ENCODE measurements around the gene COX6A1. TPM values are rescaled to one million over a fixed set of nuclear protein-coding genes. Genes with fewer than 3 reads are reported as not detected.

Gene COX6A1
- total RNA-seq, 2 experiments from 2014 or later = 337 to 351 TPM

DNA sequence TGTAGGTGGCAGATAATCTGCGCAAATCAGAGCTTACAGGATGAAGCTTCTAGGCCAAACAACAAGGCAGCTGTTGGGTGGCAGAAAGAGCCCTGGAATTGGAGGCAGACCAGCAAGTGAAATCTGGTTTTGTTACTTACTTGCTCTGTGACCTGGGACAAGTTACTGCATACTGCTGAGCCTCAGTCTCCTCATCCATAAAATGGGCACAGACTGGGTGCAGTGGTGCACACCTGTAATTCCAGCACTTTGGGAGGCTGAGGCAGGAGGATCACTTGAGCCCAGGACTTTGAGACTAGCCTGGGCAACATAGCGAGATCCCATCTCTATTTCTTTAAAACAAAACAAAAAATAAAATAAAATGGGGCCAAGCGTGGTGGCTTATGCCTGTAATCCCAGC lies 31.4 kb upstream of the COX6A1 start:
- Mint-ChIP-seq H3K36me3 (ENCODE audit: low read depth) (no peaks in the 10 kb centered on the region), H3K4me3 (no peak overlapping the region), H3K27ac (no peak overlapping the region), H3K4me1 (ENCODE audit: low read depth) (peaks cover 2% of the 10 kb centered on the region), H3K9me3 (ENCODE audit: insufficient read depth) (no peaks in the 10 kb centered on the region), H3K27me3 (ENCODE audit: low read depth) (no peaks in the 10 kb centered on the region)
- ChIA-PET CTCF (interaction anchor here (1.1 kb wide), 1 partner anchor 49 kb away, joined by 4 read pairs; no protein-coding TSS in a partner anchor), POLR2A (no interaction called here)
- DNase-seq (no peak), ATAC-seq (no peak)

DNA sequence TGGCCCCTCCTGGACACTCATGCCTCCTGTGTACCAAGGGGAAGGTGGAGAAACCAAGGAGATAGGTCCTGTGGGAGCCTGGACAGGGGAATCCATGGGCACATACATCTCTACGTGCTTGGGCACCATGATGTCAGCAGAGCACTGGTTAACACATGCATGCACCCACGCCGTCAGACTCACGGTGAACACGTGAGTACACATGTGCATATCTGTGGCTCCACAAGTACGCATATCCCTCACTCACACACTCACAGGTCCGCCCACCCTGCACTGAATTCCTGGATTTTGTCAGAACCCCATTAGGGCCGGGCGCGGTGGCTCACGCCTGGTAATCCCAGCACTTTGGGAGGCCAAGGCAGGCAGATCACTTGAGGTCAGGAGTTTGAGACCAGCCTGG lies 29.1 kb upstream of the COX6A1 start:
- Mint-ChIP-seq H3K4me3 (no peak overlapping the region), H3K27me3 (ENCODE audit: low read depth) (peaks cover 2% of the 10 kb centered on the region), H3K36me3 (ENCODE audit: low read depth) (no peaks in the 10 kb centered on the region), H3K9me3 (ENCODE audit: insufficient read depth) (no peaks in the 10 kb centered on the region), H3K27ac (no peak overlapping the region), H3K4me1 (ENCODE audit: low read depth) (peaks cover 2% of the 10 kb centered on the region)
- DNase-seq (no peak), ATAC-seq (no peak)
- ChIA-PET CTCF (no interaction called here), POLR2A (no interaction called here)

- Mint-ChIP-seq H3K4me3 (no peak overlapping the region), H3K36me3 (ENCODE audit: low read depth) (no peaks in the 10 kb centered on the region), H3K9me3 (ENCODE audit: insufficient read depth) (no peaks in the 10 kb centered on the region), H3K4me1 (ENCODE audit: low read depth) (no peaks in the 10 kb centered on the region), H3K27me3 (ENCODE audit: low read depth) (peaks cover 8% of the 10 kb centered on the region), H3K27ac (no peak overlapping the region)
- CTCF ChIA-PET = no interaction called here
- no peak for ATAC-seq
- POLR2A ChIA-PET = no interaction called here
- no peak for DNase-seq
Measured at GRCh38 chr12:120412421-120412820, 25.5 kb upstream of the COX6A1 start.

- no peak for ATAC-seq
- ChIA-PET CTCF (no interaction called here), POLR2A (no interaction called here)
- DNase-seq = no peak
- no peak overlapping the region for H3K4me3 Mint-ChIP-seq
- H3K27ac Mint-ChIP-seq = no peak overlapping the region
- peaks cover 11% of the 10 kb centered on the region for H3K27me3 Mint-ChIP-seq (ENCODE audit: low read depth)
- H3K36me3 Mint-ChIP-seq (ENCODE audit: low read depth) = no peaks in the 10 kb centered on the region
- no peaks in the 10 kb centered on the region for H3K4me1 Mint-ChIP-seq (ENCODE audit: low read depth)
- H3K9me3 Mint-ChIP-seq (ENCODE audit: insufficient read depth) = no peaks in the 10 kb centered on the region
Measured at GRCh38 chr12:120413901-120414695, 23.8 kb upstream of the COX6A1 start.

- Mint-ChIP-seq H3K27me3 (ENCODE audit: low read depth) (peaks cover 11% of the 10 kb centered on the region), H3K4me1 (ENCODE audit: low read depth) (no peaks in the 10 kb centered on the region), H3K9me3 (ENCODE audit: insufficient read depth) (no peaks in the 10 kb centered on the region), H3K4me3 (no peak overlapping the region), H3K27ac (no peak overlapping the region), H3K36me3 (ENCODE audit: low read depth) (no peaks in the 10 kb centered on the region)
- DNase-seq (no peak), ATAC-seq (no peak)
- POLR2A ChIA-PET = no interaction called here
- CTCF ChIA-PET = interaction anchor here (0.9 kb wide), 1 partner anchor 19 kb away, joined by 3 read pairs; no protein-coding TSS in a partner anchor
Measured at GRCh38 chr12:120416490-120417216, 21.3 kb upstream of the COX6A1 start.

- Mint-ChIP-seq H3K9me3 (ENCODE audit: insufficient read depth) (no peaks in the 10 kb centered on the region), H3K36me3 (ENCODE audit: low read depth) (no peaks in the 10 kb centered on the region), H3K4me3 (no peak overlapping the region), H3K27ac (no peak overlapping the region), H3K4me1 (ENCODE audit: low read depth) (no peaks in the 10 kb centered on the region), H3K27me3 (ENCODE audit: low read depth) (peaks cover 9% of the 10 kb centered on the region)
- ChIA-PET POLR2A (no interaction called here), CTCF (interaction anchor here (0.8 to 0.9 kb wide), 2 partner anchors 12 to 20 kb away, joined by 3 to 4 read pairs; partner anchors contain the start of gene COX6A1)
- ATAC-seq (no peak), DNase-seq (no peak)
Measured at GRCh38 chr12:120417917-120418580, 19.9 kb upstream of the COX6A1 start.

- Mint-ChIP-seq H3K36me3 (ENCODE audit: low read depth) (no peaks in the 10 kb centered on the region), H3K9me3 (ENCODE audit: insufficient read depth) (no peaks in the 10 kb centered on the region), H3K27ac (no peak overlapping the region), H3K4me3 (no peak overlapping the region), H3K4me1 (ENCODE audit: low read depth) (no peaks in the 10 kb centered on the region), H3K27me3 (ENCODE audit: low read depth) (peaks cover 5% of the 10 kb centered on the region)
- ATAC-seq (no peak), DNase-seq (no peak)
- POLR2A ChIA-PET = no interaction called here
- CTCF ChIA-PET = interaction anchor here (1.3 kb wide), 1 partner anchor 8 kb away, joined by 3 read pairs; no protein-coding TSS in a partner anchor
Measured at GRCh38 chr12:120421701-120422100, 16.2 kb upstream of the COX6A1 start.

DNA sequence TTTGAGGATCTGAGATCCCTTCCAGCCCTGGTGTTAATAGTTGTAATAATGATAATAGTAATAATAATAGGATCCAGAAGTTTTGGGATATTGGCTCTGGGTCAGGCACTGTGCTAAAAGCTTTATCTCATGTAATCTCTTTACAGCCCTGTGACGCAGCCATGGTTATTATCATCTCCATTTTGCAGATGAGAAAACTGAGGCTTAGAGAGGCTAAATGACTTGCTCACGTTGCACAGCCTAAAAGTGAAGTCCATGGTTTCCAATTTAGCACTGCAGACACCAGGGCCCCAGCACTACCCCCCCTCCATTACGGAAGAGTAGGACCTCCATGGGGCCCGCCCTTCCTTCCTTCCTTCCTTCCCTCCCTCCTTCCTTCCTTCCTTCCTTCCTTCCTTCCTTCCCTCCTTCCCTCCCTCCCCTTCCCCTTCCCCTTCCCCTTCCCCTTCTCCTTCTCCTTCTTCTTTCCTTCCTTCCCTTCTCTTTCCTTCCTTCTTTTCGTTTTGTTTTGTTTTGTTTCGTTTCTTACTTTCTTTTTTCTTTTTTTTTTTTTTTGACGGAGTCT lies 14.9 kb upstream of the COX6A1 start:
- ATAC-seq = no peak
- no peak overlapping the region for H3K27ac Mint-ChIP-seq
- no peaks in the 10 kb centered on the region for H3K4me1 Mint-ChIP-seq (ENCODE audit: low read depth)
- H3K27me3 Mint-ChIP-seq (ENCODE audit: low read depth) = no peaks in the 10 kb centered on the region
- no peak overlapping the region for H3K4me3 Mint-ChIP-seq
- CTCF ChIA-PET = interaction anchor here (1.2 kb wide), 1 partner anchor 82 kb away, joined by 3 read pairs; no protein-coding TSS in a partner anchor
- POLR2A ChIA-PET = no interaction called here
- no peak for DNase-seq
- no peaks in the 10 kb centered on the region for H3K9me3 Mint-ChIP-seq (ENCODE audit: insufficient read depth)
- H3K36me3 Mint-ChIP-seq (ENCODE audit: low read depth) = no peaks in the 10 kb centered on the region

DNA sequence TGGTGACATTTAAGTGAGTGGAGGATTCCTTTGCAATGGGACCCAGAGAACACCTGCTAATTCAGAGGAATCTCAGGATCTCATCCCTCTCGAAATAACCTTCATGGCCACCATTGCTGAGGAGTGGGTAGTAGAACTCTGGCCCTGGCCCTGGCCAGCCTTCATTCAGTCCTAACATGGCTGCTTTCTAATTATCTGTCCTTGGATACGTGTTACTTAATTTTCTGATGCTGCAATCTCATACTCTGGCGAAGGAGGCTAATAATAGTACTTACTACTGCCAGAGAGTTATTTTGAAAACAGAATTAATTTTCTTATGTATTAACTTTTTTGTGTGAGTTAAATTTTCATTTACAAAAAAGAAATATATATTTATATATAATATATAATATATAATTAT lies 12.1 kb upstream of the COX6A1 start:
- H3K27me3 Mint-ChIP-seq (ENCODE audit: low read depth) = peaks cover 9% of the 10 kb centered on the region
- H3K4me3 Mint-ChIP-seq = no peak overlapping the region
- CTCF ChIA-PET = no interaction called here
- no peak for DNase-seq
- H3K9me3 Mint-ChIP-seq (ENCODE audit: insufficient read depth) = no peaks in the 10 kb centered on the region
- H3K4me1 Mint-ChIP-seq (ENCODE audit: low read depth) = peaks cover 3% of the 10 kb centered on the region
- no peak overlapping the region for H3K27ac Mint-ChIP-seq
- H3K36me3 Mint-ChIP-seq (ENCODE audit: low read depth) = no peaks in the 10 kb centered on the region
- ATAC-seq = no peak
- POLR2A ChIA-PET = no interaction called here

DNA sequence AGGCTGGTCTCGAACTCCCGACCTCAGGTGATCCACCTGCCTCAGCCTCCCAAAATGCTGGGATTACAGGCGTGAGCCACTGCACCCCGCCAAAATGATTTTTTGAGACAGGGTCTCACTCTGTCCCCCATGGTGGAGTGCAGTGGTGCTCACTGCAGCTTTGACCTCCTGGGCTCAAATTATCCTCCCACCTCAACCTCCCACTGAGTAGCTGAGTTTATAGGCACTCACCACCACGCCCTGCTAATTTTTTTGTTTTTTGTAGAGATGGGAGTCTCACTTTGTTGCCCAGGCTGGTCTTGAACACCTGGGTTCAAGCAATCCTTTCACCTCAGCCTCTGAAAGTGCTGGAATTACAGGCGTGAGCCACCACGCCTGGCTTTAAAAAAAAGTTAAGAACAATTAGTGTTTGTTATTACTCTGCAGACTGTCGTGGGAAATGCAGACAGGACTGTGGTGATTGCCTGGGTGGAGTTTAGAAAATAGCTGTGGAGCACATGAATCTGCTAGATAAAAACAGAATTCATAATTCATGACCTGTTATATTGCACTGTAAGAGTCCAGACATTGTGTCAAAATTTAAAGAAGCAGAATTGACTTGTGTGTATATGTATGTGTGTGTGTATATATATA lies 9.2 kb upstream of the COX6A1 start:
- H3K27ac Mint-ChIP-seq = no peak overlapping the region
- no peak for ATAC-seq
- no peaks in the 10 kb centered on the region for H3K36me3 Mint-ChIP-seq (ENCODE audit: low read depth)
- DNase-seq = no peak
- POLR2A ChIA-PET = interaction anchor here (0.9 kb wide), 1 partner anchor 227 kb away, joined by 3 read pairs; no protein-coding TSS in a partner anchor
- no peak overlapping the region for H3K4me3 Mint-ChIP-seq
- peaks cover 10% of the 10 kb centered on the region for H3K4me1 Mint-ChIP-seq (ENCODE audit: low read depth)
- peaks cover 9% of the 10 kb centered on the region for H3K27me3 Mint-ChIP-seq (ENCODE audit: low read depth)
- CTCF ChIA-PET = interaction anchor here (0.8 to 2.0 kb wide), 8 partner anchors 9 to 201 kb away, joined by 3 to 6 read pairs (median 4); partner anchors contain the start of genes POP5 and SIRT4
- H3K9me3 Mint-ChIP-seq (ENCODE audit: insufficient read depth) = no peaks in the 10 kb centered on the region

- H3K27me3 Mint-ChIP-seq (ENCODE audit: low read depth) = peaks cover 9% of the 10 kb centered on the region
- no peaks in the 10 kb centered on the region for H3K9me3 Mint-ChIP-seq (ENCODE audit: insufficient read depth)
- DNase-seq (no peak), ATAC-seq (no peak)
- H3K4me1 Mint-ChIP-seq (ENCODE audit: low read depth) = peaks cover 10% of the 10 kb centered on the region
- no peak overlapping the region for H3K27ac Mint-ChIP-seq
- H3K36me3 Mint-ChIP-seq (ENCODE audit: low read depth) = no peaks in the 10 kb centered on the region
- CTCF ChIA-PET = interaction anchor here (0.6 to 2.0 kb wide), 15 partner anchors 8 to 202 kb away, joined by 3 to 6 read pairs (median 4); partner anchors contain the start of genes POP5, PXN and SIRT4
- POLR2A ChIA-PET = interaction anchor here (0.9 kb wide), 1 partner anchor 228 kb away, joined by 3 read pairs; no protein-coding TSS in a partner anchor
- no peak overlapping the region for H3K4me3 Mint-ChIP-seq
Measured at GRCh38 chr12:120429368-120429767, 8.5 kb upstream of the COX6A1 start.

Measured in activated CD8-positive, alpha-beta T cell treated with anti-CD3 and anti-CD28 coated beads, Interleukin-2, amount 10 ng/mL, durations not matched to agents 7 days and 5 days (primary cell).